Measurements from ENCODE around the gene STING1. TPM values are rescaled to one million over a fixed set of nuclear protein-coding genes. Genes with fewer than 3 reads are reported as not detected.

Gene STING1
- total and polyA plus RNA-seq, 2 of the 13 experiments (the other 11 are each of a cell fraction or from before 2014, with no cell fraction given): 1.3 to 4.4 TPM

GRCh38 chr5:139517683-139518564 is 35.4 kb upstream of the STING1 start (continued):
- TF ChIP-seq FUBP1 (CRISPR knock-in tag; IDR thresholded peaks at IDR 0.05; ENCODE audit: borderline replicate concordance) (no peak), ZSCAN12 (CRISPR knock-in tag; IDR thresholded peaks at IDR 0.05) (peak; percentile 88; the same call in 1 of the 2 replicates), HIVEP1 (CRISPR knock-in tag; IDR thresholded peaks at IDR 0.05) (peak; percentile 82), ZNF362 (CRISPR knock-in tag; IDR thresholded peaks at IDR 0.05; ENCODE audit: borderline replicate concordance) (peak; percentile 54; the same call in 1 of the 2 replicates), BRD4 (CRISPR knock-in tag; IDR thresholded peaks at IDR 0.05) (peak; percentile 85), RBM39 (IDR thresholded peaks at IDR 0.05; ENCODE audit: low read depth, low read length, poor library complexity, severe bottlenecking) (peak; percentile 94), ZNF746 (CRISPR knock-in tag; IDR thresholded peaks at IDR 0.05) (no peak), ATF2 (CRISPR knock-in tag; IDR thresholded peaks at IDR 0.05) (peak; percentile 99), ZNF83 (CRISPR knock-in tag; IDR thresholded peaks at IDR 0.05; ENCODE audit: borderline replicate concordance) (no peak), HOXA5 (CRISPR knock-in tag; IDR thresholded peaks at IDR 0.05) (no peak; the same call in 1 of the 2 replicates), KMT2A (CRISPR knock-in tag; IDR thresholded peaks at IDR 0.05) (peak; percentile 87), ZBTB39 (CRISPR knock-in tag; IDR thresholded peaks at IDR 0.05) (no peak), ZBTB4 (CRISPR knock-in tag; IDR thresholded peaks at IDR 0.05; ENCODE audit: borderline replicate concordance) (peak; percentile 71; the same call in 1 of the 2 replicates), ARHGAP35 (CRISPR knock-in tag; IDR thresholded peaks at IDR 0.05; ENCODE audit: borderline replicate concordance) (no peak; the same call in 1 of the 2 replicates), MAX (IDR thresholded peaks at IDR 0.05) (peak; percentile 87), THAP7 (CRISPR knock-in tag; IDR thresholded peaks at IDR 0.05) (no peak; the same call in 1 of the 2 replicates)

Data from HepG2 (cell line).